HL-60/S4 treated with retinoic acid at 250 ng/mL for 4 days and 3 days (cell line): ENCODE results near the gene SYNC.

ENCODE experiments used
- in situ Hi-C: fragments of 300-500 bp; cut with MboI; formaldehyde crosslinking; loops from 2 replicates; pipeline ENCODE4 v1.7.0; 2022; ENCODE audit warnings: low sequenced_read_pairs

Gene SYNC

DNA sequence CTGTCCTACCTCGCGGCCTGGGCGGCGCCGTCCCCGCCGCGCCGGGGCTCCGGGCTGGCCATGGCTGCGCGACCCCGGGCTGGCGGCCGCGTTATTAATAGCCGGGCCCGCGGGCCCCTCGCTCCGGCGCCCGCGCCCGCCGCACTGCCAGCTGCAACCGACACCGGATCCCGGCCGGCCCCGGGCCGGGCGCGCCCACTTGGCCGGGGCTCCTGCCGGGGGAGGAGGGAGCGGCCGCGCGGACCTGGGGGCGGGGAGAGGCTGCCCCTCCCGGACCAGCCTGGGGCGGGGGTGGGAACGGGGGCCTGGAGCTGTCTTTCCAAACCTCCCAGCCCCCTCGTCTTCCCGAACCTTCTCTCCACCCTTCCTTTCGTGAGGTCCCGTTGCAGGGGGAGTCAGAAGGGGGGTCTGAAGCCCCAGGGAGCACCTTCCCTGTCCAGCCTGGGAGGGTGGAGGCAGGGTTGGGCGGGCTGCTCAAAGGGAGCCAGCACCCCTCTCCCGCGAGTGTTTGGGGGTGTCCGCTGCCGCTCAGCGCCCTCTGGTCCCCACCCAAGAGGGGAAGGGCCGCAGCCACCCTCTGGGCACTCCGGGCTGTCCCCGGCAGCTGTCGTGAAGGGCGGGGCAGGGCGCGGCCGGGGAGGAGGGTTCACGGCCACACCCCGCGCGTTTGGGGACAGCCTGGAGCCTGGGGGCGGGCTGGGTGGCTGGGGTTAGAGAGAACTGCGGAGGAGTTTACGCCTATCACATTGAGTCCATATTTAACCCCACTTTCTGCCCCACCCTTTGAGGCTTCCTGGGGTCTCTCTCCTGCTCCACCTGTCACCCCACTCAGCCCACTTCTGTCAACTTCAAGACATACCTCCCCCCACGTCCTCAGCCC, at the start of gene SYNC:
Gene SYNC, minus strand, starts transcription at position 172 of the 880 bp plus-strand sequence. Its CDS starts 110 bp downstream, at position 62.
- in situ Hi-C loops: no loop called here

DNA sequence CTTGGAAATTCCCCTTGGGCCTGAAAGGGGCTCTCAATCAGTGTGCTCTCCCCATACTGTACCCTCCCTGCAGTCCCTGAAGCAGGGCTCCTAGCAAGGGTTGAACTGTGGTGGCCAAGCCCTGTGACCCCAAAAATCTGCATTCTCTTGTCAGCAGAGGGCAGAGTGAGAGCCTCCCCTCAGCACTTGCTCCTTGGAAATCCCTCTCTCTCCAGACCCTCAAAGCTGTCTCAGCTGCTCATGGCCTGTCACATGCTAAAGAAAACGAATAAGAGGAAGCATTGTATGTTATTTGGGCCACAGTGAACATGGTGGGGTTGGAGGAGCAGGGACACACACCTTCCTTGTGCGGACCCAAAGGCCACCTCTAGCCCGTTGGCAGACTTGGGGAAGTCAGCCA, 47.2 kb upstream of the SYNC start:
- in situ Hi-C loops: no loop called here

- in situ Hi-C loops: no loop called here
These were observed 46.8 kb upstream of the SYNC start for GRCh38 chr1:32749332-32749731.

GRCh38 chr1:32748926-32749325, 46.4 kb upstream of the SYNC start:
- in situ Hi-C loops: no loop called here

DNA sequence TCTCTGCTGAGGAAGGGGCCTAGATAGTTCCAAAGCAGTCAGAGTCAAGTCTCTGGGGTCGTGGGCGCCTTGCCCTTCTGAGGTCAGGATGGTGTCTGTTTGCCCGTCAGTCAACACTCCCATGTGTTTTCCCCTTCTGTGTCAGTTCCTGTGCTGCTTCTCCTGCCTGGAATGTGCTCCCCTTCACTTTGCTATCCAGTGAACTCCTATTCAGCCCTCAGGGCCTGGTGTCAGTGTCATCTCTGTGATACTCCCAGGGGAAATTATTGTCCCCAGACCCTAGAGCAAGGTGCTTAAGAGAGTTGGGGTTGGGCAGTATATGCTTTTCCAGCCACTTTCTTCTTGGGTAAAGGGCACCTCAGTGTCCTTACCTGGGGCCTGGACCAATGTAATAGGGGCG, 45.8 kb upstream of the SYNC start:
- in situ Hi-C loops: no loop called here

- in situ Hi-C loops: no loop called here
These were observed 43.6 kb upstream of the SYNC start for GRCh38 chr1:32746130-32746529.

DNA sequence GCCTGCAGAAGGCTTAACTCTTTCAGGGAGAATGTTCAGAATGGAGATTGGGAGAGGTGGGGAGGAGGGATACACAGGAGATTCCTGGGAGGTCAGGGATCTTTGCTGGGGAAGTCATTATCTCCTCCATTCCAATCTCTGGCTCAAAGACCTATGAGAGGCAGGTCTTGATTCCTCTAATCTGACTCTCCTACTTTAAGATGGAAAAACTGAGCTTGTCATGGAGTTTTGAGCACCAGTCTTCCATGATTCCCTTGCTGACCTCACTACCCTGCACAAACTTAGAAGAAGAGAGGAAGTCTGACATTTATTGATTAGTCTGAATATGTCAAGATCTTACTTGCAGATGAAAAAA, 41.5 kb upstream of the SYNC start:
- in situ Hi-C loops: no loop called here

GRCh38 chr1:32743380-32744070, 41.0 kb upstream of the SYNC start:
- in situ Hi-C loops: no loop called here

- in situ Hi-C loops: no loop called here
These were observed 40.4 kb upstream of the SYNC start for GRCh38 chr1:32742956-32743355.

DNA sequence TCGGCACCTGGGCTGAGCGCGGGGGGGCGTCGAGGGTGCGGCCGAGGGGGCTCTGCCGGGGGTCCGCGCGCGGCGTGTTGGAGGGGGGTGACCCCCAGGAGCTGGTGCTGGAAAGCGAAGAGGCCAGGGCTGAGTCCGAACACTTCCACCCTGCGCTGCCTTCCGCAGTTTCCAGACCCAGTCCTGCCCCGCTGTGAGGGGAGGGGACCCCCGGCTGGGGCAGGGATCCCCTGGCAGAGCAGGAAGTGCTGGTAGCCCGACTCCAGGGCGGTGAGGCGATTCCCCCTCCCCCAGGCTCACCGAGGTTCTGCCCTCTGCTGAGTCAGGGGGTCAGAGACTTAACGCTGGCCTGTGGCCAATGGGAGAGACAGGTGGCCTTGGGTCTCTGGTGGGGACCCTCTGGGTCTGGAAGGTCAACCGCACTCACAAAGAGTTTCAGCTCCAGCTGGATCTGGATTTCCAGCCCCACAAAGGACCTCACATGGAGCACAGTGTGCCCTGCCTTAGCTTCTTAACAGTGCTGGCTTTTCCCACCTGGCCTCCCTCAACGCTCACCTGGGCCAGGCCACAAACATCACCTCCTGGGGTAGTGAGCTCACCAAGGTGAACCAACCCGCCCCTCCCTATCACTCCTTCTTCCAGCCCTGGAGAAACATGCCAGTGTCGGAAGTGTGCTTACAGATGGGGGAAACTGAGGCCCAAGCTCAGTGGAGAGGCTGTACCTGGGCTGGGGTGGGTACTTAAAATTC, 39.8 kb upstream of the SYNC start:
- in situ Hi-C loops: no loop called here

- in situ Hi-C loops: no loop called here
These were observed 39.0 kb upstream of the SYNC start for GRCh38 chr1:32741413-32742198.

- in situ Hi-C loops: no loop called here
These were observed 38.5 kb upstream of the SYNC start for GRCh38 chr1:32741059-32741412.

DNA sequence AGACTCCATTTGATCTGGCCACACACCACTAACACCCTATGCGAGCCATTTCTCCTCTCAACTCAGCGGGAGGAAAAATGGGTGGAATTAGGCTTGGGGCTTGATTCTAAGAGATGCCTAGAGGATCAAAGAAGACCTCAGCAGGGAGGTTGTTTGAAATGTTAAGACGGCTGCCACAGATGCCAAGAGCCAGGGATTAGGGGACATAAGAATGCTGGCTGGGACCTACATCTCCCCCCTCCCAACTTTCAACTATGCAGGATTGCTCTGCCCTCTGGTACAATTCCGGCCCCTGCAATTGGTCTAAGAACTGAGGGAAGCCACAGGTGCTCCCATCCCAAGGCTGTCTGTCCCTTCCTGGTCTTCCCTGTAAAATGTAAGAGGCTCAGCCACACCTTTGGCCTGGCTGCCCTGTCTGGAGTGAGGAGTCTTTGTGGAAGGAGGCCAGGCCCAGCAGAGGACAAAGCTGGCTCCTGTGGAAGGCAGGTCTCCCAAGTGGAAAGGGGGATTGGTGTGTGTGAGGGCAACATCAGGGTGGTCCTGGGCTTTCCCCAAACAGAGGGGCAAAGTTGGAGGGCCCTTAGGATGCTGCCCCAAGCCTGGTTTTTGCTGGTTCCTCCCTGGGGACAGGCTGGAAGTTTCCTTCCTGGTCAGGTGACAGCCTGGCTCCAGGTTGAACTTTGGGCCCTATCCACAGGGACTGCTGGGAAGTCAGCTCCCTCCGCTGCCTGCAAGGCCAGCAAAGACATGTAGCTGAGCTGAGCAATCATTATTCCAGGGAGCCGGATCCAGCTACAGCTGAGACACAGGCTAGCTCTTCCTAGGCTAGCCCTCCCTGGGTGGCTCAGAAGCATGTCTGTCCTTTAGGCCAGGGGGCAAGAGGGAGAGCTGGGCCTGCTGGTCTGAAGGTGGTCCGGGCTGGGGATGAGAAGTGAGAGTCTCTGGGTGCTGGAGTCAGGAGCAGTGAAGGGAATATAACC, 34.5 kb upstream of the SYNC start:
- in situ Hi-C loops: no loop called here

GRCh38 chr1:32733582-32734321, 31.2 kb upstream of the SYNC start:
- in situ Hi-C loops: no loop called here

- in situ Hi-C loops: no loop called here
These were observed 26.9 kb upstream of the SYNC start for GRCh38 chr1:32729254-32730046.

DNA sequence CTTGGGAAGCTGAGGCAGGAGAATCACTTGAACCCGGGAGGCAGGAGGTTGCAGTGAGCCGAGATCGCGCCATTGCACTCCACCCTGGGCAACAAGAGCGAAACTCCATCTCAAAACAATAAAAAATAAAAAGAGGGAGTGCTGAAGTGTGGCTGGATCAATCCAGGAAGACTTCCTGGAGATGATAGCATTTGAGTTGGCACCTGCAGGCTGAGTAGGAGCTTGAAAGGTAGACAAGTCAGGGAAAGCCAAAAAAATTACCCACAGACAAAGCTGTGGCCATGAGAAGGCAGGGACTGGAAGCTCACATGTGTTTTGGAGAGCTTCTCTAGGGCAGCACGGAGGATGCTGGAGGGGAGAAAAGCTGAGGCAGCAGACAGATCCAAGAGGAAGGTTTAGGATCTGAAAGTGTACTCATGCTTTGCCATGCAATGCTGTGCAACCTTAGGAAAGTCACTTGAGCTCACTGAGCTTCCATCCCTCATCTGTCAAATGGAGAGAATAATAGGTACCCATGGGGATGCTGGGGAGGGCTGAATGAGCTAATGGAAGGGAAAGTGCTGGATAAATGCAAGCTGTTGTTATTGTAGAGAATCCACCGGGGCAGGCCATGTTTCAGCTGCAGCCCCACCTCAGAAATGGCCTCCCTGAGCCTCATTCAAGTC, 26.0 kb upstream of the SYNC start:
- in situ Hi-C loops: no loop called here

- in situ Hi-C loops: no loop called here
These were observed 25.3 kb upstream of the SYNC start for GRCh38 chr1:32727876-32728275.

GRCh38 chr1:32725615-32725982, 23.0 kb upstream of the SYNC start:
- in situ Hi-C loops: no loop called here
